Activated naive CD4-positive, alpha-beta T cell treated with anti-CD3 and anti-CD28 coated beads for 36 hours (primary cell): ENCODE results near the gene COX8A. TPM values are rescaled to one million over a fixed set of nuclear protein-coding genes. Genes with fewer than 3 reads are reported as not detected.
A peak's percentile ranks its signal among the peaks of the same experiment; 100 is the strongest.

ENCODE experiments used
- CTCF ChIA-PET: fragments of 350-600 bp; sonication (Branson Sonifier 250); formaldehyde crosslinking; loops from one replicate; lab custom pipeline; 2021; ENCODE audit warnings: antibody characterized with exemption; lab: Charles Lee
- DNase-seq: peaks from one replicate; pipeline ENCODE4 v3.0.0-alpha.2; 2020
- H3K27ac Mint-ChIP-seq: one replicate; pipeline ENCODE4 v1.8.0; 2021; ENCODE audit warnings: mild to moderate bottlenecking, mixed read lengths
- H3K27me3 Mint-ChIP-seq: one replicate; pipeline ENCODE4 v1.8.0; 2021; ENCODE audit warnings: low read depth, mixed read lengths
- H3K36me3 Mint-ChIP-seq: one replicate; pipeline ENCODE4 v1.8.0; 2021; ENCODE audit warnings: low read depth, mixed read lengths
- H3K4me1 Mint-ChIP-seq: one replicate; pipeline ENCODE4 v1.8.0; 2021; ENCODE audit warnings: low read depth, mixed read lengths
- H3K4me3 Mint-ChIP-seq: one replicate; pipeline ENCODE4 v1.8.0; 2021; ENCODE audit warnings: mild to moderate bottlenecking, moderate library complexity, mixed read lengths
- H3K9me3 Mint-ChIP-seq: one replicate; pipeline ENCODE4 v1.8.0; 2021; ENCODE audit warnings: mixed read lengths
- intact Hi-C: fragments of 100-400 bp; cut with micrococcal nuclease; formaldehyde crosslinking; loops from one replicate; pipeline ENCODE4 v1.15.1; 2023
- total RNA-seq, 2 experiments: library from RNA; stranded (reverse); gene quantifications; one replicate each; pipeline ENCODE4 v1.2.3, GENCODE V29; 2021

The COX8A gene, protein sequence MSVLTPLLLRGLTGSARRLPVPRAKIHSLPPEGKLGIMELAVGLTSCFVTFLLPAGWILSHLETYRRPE
- total RNA-seq: 100 to 1,000 TPM; 669 to 675 TPM

DNA sequence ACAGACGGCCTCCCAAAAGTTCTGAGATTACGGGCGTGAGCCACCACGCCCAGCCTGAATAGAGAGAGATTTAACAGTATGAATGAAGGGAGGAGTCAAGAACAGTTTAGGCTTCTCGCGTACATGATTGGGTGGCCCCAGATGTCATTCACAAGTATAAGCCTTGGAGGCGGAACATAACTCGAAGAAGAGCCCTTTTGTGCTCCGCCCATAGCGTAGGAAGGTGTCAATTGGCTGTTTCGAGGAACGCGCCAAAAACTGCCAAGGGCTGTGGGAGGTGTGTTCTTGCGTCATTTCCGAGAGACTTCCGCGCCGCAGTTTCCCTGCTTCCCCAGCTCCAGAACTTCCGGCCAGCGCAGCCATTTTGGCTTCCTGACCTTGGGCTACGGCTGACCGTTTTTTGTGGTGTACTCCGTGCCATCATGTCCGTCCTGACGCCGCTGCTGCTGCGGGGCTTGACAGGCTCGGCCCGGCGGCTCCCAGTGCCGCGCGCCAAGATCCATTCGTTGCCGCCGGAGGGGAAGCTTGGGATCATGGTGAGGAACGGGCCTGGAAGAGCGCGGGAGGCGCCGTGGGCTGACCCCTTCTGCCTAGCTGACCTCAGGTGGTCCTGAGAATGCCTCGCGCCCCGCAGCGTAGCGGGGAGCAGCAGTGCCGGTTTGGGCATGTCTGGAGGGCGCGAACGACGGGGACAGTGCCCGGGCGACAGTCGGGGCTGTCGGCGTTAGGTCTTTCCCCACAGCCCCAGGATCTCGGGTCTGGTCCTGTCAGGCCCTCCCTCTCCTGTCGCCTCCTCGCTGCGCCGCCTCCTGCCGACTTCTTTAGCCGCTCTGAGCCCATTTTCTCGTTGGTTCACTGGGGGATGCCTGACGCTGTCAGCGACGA, at the start of gene COX8A:
TSS of gene COX8A (plus strand) at position 362 of the 885 bp plus-strand sequence. CDS start at position 423, 61 bp downstream.
- H3K36me3 Mint-ChIP-seq: peaks cover 22% of the 10 kb centered on the region
- no peaks in the 10 kb centered on the region for H3K27me3 Mint-ChIP-seq
- H3K27ac Mint-ChIP-seq: peak within 1 kb of the TSS; percentile 98
- peak within 1 kb of the TSS; percentile 95 for H3K4me3 Mint-ChIP-seq
- no peaks in the 10 kb centered on the region for H3K9me3 Mint-ChIP-seq
- CTCF ChIA-PET: interaction anchor here (0.6 to 2.3 kb wide), 3 partner anchors 29 to 210 kb away, joined by 3 to 9 read pairs (median 3); no protein-coding TSS in a partner anchor
- peak; percentile 99 for DNase-seq
- H3K4me1 Mint-ChIP-seq: peaks cover 27% of the 10 kb centered on the region
- intact Hi-C loops: loop anchor here (1.0 kb wide), 7 partner anchors 12 to 443 kb away; partner anchors contain the start of genes ESRRA and OTUB1

GRCh38 chr11:63929616-63930015, 44.8 kb upstream of the COX8A start:
- CTCF ChIA-PET: interaction anchor here (0.7 kb wide), 1 partner anchor 92 kb away, joined by 4 read pairs; no protein-coding TSS in a partner anchor
- Mint-ChIP-seq H3K36me3 (no peaks in the 10 kb centered on the region), H3K9me3 (no peaks in the 10 kb centered on the region), H3K4me1 (no peaks in the 10 kb centered on the region), H3K27me3 (no peaks in the 10 kb centered on the region), H3K4me3 (no peak overlapping the region), H3K27ac (no peak overlapping the region)
- intact Hi-C loops: no loop called here
- DNase-seq: no peak

- Mint-ChIP-seq H3K36me3 (no peaks in the 10 kb centered on the region), H3K9me3 (no peaks in the 10 kb centered on the region), H3K27me3 (no peaks in the 10 kb centered on the region), H3K27ac (no peak overlapping the region), H3K4me3 (no peak overlapping the region), H3K4me1 (no peaks in the 10 kb centered on the region)
- DNase-seq: no peak
- CTCF ChIA-PET: no interaction called here
- intact Hi-C loops: no loop called here
Observed at GRCh38 chr11:63931045-63931444, 43.4 kb upstream of the COX8A start.

DNA sequence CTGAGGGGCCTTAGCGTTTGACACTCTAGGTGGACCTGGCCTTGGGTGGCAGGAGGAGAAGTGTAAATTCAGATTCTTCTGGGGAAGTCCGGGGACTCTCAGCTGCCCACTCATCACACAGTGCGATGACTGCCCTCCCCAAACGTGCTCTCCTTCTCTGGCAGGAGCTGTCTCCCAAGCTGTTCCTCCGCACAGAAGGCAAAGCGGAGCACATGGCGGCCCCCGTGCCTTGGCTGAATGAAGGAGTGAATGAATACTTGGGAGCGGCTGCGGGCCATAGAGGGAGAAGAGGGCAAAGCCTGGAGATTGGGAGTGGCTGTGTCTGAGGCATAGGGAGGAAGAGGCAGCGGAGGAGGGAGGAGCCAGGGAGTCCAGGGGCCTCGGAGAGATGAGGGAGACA, 42.5 kb upstream of the COX8A start:
- Mint-ChIP-seq H3K9me3 (no peaks in the 10 kb centered on the region), H3K36me3 (no peaks in the 10 kb centered on the region), H3K4me1 (no peaks in the 10 kb centered on the region), H3K27ac (no peak overlapping the region), H3K4me3 (no peak overlapping the region), H3K27me3 (no peaks in the 10 kb centered on the region)
- CTCF ChIA-PET: no interaction called here
- intact Hi-C loops: no loop called here
- no peak for DNase-seq

- Mint-ChIP-seq H3K27ac (no peak overlapping the region), H3K36me3 (no peaks in the 10 kb centered on the region), H3K4me1 (peaks cover 3% of the 10 kb centered on the region), H3K27me3 (no peaks in the 10 kb centered on the region), H3K9me3 (no peaks in the 10 kb centered on the region), H3K4me3 (no peak overlapping the region)
- CTCF ChIA-PET: interaction anchor here (1.4 to 2.7 kb wide), 2 partner anchors 13 to 96 kb away, joined by 5 to 16 read pairs; no protein-coding TSS in a partner anchor
- intact Hi-C loops: no loop called here
- no peak for DNase-seq
Observed at GRCh38 chr11:63933459-63933858, 41.0 kb upstream of the COX8A start.

DNA sequence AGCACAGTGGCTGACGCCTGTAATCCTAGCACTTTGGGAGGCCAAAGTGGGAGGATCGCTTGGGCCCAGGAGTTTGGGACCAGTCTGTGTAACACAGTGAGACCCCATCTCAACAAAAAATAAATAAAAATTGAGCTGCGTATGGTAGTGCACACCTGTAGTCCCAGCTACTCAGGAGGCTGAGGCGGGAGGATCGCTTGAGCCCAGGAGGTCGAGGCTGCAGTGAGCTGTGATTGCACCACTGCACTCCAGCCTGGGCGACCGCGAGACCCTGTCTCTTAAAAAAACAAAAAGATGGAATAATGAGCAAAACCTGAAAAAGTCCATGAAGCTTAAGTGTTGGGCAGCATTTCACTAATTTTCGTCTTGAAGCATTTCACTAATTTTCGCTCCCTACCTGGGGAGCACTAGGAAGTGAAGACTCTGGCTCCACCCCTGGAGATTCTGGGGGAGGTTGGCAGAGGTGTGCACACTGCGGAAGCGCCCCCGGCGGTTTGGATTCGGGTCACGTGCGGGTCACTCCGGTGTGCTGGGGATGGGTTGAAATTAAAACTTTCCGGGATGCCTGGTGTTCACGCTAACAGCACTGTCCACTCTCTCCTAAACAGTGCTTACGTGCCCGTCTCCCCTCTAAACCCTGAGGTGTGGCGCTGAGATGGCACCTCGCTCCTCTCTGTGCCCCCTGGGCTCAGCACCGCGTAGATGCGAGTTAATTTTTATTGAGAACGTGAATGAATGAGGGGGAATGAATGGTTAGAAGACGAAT, 36.5 kb upstream of the COX8A start:
- intact Hi-C loops: loop anchor here (1.0 to 5.0 kb wide), 5 partner anchors 21 to 171 kb away; partner anchors contain the start of genes COX8A, RCOR2 and ZFTA
- no peaks in the 10 kb centered on the region for H3K36me3 Mint-ChIP-seq
- peak overlapping the region; percentile 52 for H3K27ac Mint-ChIP-seq
- peaks cover 13% of the 10 kb centered on the region for H3K4me1 Mint-ChIP-seq
- no peaks in the 10 kb centered on the region for H3K9me3 Mint-ChIP-seq
- H3K27me3 Mint-ChIP-seq: no peaks in the 10 kb centered on the region
- DNase-seq: peak; percentile 16
- CTCF ChIA-PET: interaction anchor here (0.6 to 2.0 kb wide), 4 partner anchors 8 to 267 kb away, joined by 3 to 6 read pairs (median 3); no protein-coding TSS in a partner anchor
- peak overlapping the region; percentile 77 for H3K4me3 Mint-ChIP-seq

DNA sequence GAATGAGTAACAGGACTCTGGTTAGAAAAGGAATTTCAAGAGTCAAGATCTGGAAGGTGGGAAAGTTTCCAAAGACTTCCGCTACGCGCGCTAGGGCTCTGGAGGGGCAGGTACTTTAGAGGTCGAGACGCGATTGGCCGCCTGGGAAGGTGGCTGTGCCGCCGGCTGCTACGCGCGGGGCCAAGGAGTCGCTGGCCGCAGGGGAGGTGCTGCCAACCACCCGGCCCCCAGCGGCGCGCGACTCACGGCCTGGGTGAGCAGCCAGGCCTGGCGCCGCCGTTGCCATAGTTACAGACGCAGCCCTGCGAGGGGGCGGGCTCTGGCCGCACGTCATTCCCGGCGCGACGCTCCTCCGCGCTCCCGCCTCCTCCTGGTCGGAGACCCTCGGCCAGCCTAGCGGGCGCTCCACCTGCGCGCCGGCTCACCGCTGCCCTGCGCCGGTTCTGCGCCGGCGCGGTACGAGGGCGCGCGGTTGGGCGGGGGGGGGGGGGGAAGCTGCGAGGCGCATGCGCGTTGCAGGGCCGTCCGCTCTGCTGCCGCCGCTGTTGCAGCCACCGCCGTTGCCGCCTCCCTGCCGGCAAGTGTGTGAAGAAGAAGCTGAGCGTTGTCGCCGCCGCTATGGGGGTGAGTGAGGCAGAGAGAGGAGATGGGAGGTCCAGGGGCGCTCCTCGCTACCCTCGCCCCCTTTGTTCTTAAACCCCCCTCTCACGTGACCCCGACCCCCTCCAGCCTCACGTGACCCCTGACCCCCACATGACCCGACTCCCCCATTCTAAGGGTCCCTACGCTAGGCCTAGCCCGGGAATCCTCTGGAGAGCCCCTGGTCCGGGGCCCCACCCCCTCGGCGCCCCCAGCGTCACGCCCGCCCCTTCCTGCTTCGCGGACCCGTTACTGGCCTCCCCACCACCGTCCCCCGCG, 35.7 kb upstream of the COX8A start, which contains the start of gene NAA40:
TSS of gene NAA40 (plus strand) at position 524 of the 918 bp plus-strand sequence. CDS start at position 619, 95 bp downstream.
- H3K4me3 Mint-ChIP-seq: peak within 1 kb of the TSS; percentile 77
- H3K36me3 Mint-ChIP-seq: no peaks in the 10 kb centered on the region
- DNase-seq: peak; percentile 90
- intact Hi-C loops: loop anchor here (1.0 to 5.0 kb wide), 5 partner anchors 21 to 171 kb away; partner anchors contain the start of genes COX8A, RCOR2 and ZFTA
- no peaks in the 10 kb centered on the region for H3K9me3 Mint-ChIP-seq
- no peaks in the 10 kb centered on the region for H3K27me3 Mint-ChIP-seq
- CTCF ChIA-PET: interaction anchor here (0.8 to 2.0 kb wide), 2 partner anchors 7 to 102 kb away, joined by 3 to 6 read pairs; no protein-coding TSS in a partner anchor
- peak within 1 kb of the TSS; percentile 52 for H3K27ac Mint-ChIP-seq
- H3K4me1 Mint-ChIP-seq: peaks cover 13% of the 10 kb centered on the region

DNA sequence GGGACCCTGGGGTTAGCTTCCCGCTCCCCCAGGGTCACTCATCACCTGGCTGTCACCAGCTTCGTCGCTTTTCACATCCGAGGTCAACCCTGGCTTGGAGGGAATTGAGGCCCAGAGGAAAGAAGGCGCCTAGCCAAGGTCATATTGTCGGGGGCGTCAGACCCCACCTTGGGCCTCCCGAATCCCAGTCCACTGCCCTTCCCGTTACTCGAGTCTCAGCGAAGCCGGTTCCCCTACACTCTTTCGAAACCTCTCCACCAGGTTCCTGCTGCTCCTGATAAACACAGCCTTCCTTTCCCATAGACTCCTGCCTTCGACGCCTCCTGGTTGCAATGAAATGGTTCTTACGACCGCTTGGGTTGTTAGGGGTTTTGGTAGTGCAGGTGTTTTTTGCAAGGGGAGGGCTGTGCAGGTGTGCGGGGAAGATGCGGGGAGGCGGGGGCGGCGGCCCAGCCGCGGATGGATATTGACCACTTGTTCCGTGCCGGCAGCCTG, 35.0 kb upstream of the COX8A start:
- H3K36me3 Mint-ChIP-seq: no peaks in the 10 kb centered on the region
- no peaks in the 10 kb centered on the region for H3K9me3 Mint-ChIP-seq
- H3K27ac Mint-ChIP-seq: peak overlapping the region; percentile 44
- CTCF ChIA-PET: interaction anchor here (2.0 kb wide), 1 partner anchor 102 kb away, joined by 6 read pairs; no protein-coding TSS in a partner anchor
- intact Hi-C loops: loop anchor here (2.0 to 5.0 kb wide), 2 partner anchors 73 to 172 kb away; partner anchors contain the start of gene ZFTA
- peaks cover 13% of the 10 kb centered on the region for H3K4me1 Mint-ChIP-seq
- peak overlapping the region; percentile 77 for H3K4me3 Mint-ChIP-seq
- DNase-seq: no peak
- no peaks in the 10 kb centered on the region for H3K27me3 Mint-ChIP-seq

DNA sequence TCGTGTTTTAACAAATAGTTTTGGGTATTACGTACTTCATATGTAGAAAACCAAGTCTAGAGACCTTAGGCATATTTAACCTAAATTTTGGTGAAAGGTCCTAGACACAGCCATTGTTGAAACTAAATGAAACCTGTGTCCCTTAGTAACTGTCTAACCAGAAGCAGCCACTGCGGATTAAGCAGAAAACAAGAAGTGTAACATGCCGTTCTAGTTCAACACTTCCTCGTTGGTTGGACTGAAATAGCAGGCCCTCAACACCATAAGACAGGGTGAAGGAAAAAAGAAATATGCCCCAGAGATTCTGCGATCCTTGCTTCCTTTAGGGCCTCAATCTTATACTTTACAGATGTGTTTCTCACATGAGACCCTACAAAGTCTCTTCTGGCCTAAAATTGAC, 33.6 kb upstream of the COX8A start:
- CTCF ChIA-PET: no interaction called here

GRCh38 chr11:63941901-63942300, 32.5 kb upstream of the COX8A start:
- no peaks in the 10 kb centered on the region for H3K9me3 Mint-ChIP-seq
- no peak for DNase-seq
- H3K4me1 Mint-ChIP-seq: peaks cover 13% of the 10 kb centered on the region
- no peaks in the 10 kb centered on the region for H3K27me3 Mint-ChIP-seq
- CTCF ChIA-PET: interaction anchor here (2.6 kb wide), 1 partner anchor 105 kb away, joined by 18 read pairs; no protein-coding TSS in a partner anchor
- no peak overlapping the region for H3K4me3 Mint-ChIP-seq
- no peak overlapping the region for H3K27ac Mint-ChIP-seq
- H3K36me3 Mint-ChIP-seq: no peaks in the 10 kb centered on the region
- intact Hi-C loops: no loop called here

More for the DNA sequence above, 33.6 kb upstream of the COX8A start:
- no peak for DNase-seq
- Mint-ChIP-seq H3K36me3 (no peaks in the 10 kb centered on the region), H3K9me3 (no peaks in the 10 kb centered on the region), H3K27me3 (no peaks in the 10 kb centered on the region), H3K4me1 (peaks cover 13% of the 10 kb centered on the region), H3K27ac (no peak overlapping the region), H3K4me3 (peak overlapping the region; percentile 54)
- intact Hi-C loops: no loop called here

DNA sequence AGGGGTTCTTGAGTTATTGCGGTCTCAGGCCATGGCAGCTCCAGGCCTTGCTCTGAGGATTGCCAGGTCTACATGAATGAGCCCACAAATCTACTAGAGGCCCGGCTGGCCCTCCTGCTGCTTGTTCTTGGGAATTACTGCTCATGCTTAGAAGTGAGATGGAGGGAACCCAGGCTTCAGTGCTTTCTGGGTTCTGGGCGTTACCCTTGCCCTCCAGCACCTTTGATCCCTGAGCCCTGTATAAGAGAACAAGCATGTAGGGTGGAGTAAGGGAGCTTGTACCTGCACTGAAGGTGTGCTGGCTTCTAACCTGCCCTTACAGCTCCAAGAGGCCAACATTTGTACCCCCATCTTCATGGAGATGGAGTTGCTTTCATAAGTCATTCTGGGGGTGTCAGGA, 31.6 kb upstream of the COX8A start:
- H3K36me3 Mint-ChIP-seq: no peaks in the 10 kb centered on the region

More for the DNA sequence above, 31.6 kb upstream of the COX8A start:
- H3K27ac Mint-ChIP-seq: no peak overlapping the region
- DNase-seq: no peak
- peaks cover 13% of the 10 kb centered on the region for H3K4me1 Mint-ChIP-seq
- no peaks in the 10 kb centered on the region for H3K9me3 Mint-ChIP-seq
- no peak overlapping the region for H3K4me3 Mint-ChIP-seq
- intact Hi-C loops: no loop called here
- CTCF ChIA-PET: interaction anchor here (1.6 to 3.3 kb wide), 3 partner anchors 25 to 106 kb away, joined by 3 to 18 read pairs (median 11); partner anchors contain the start of gene RCOR2
- no peaks in the 10 kb centered on the region for H3K27me3 Mint-ChIP-seq
